ENCODE data around the gene CDON.

GRCh38 chr11:125992893-125993292 lies 69.8 kb downstream of the CDON start:
- TF ChIP-seq CTCF (IDR thresholded peaks at IDR 0.05) (no peak), MAX (IDR thresholded peaks at IDR 0.05) (no peak), RAD21 (conservative IDR thresholded peaks at IDR 0.05 in 1 of 2, IDR thresholded peaks at IDR 0.05 in 1 of 2) (no peak), JUNB (IDR thresholded peaks at IDR 0.05) (no peak)
